ENCODE results near the gene TXNRD2.

Gene TXNRD2

GRCh38 chr22:19863571-19863970 is 78.0 kb downstream of the TXNRD2 start:
- Histone ChIP-seq H3K27ac (ENCODE audit: low read length) (no peak overlapping the region), H3K27me3 (ENCODE audit: control insufficient read depth, insufficient read depth, low read length) (no peaks in the 10 kb centered on the region), H3K36me3 (ENCODE audit: control insufficient read depth, insufficient read depth, low read length) (no peaks in the 10 kb centered on the region), H3K4me3 (ENCODE audit: low read length) (no peak overlapping the region), H3K4me1 (ENCODE audit: control insufficient read depth, insufficient read depth, low read length) (no peaks in the 10 kb centered on the region), H3K9me3 (ENCODE audit: control insufficient read depth, insufficient read depth, low read length) (no peaks in the 10 kb centered on the region)
- no peak for DNase-seq (ENCODE audit: low read depth, low spot score)
- WGBS (ENCODE audit: insufficient coverage, insufficient read length), result no CpG with 5 or more reads among the region's 5 CpGs

- Histone ChIP-seq H3K36me3 (ENCODE audit: control insufficient read depth, insufficient read depth, low read length) (no peaks in the 10 kb centered on the region), H3K27ac (ENCODE audit: low read length) (no peak overlapping the region), H3K4me3 (ENCODE audit: low read length) (no peak overlapping the region), H3K9me3 (ENCODE audit: control insufficient read depth, insufficient read depth, low read length) (no peaks in the 10 kb centered on the region), H3K4me1 (ENCODE audit: control insufficient read depth, insufficient read depth, low read length) (no peaks in the 10 kb centered on the region), H3K27me3 (ENCODE audit: control insufficient read depth, insufficient read depth, low read length) (no peaks in the 10 kb centered on the region)
- no CpG with 5 or more reads among the region's 13 CpGs for WGBS (ENCODE audit: insufficient coverage, insufficient read length)
- no peak for DNase-seq (ENCODE audit: low read depth, low spot score)
Measured at GRCh38 chr22:19862619-19863246, 78.9 kb downstream of the TXNRD2 start.

- Histone ChIP-seq H3K4me1 (ENCODE audit: control insufficient read depth, insufficient read depth, low read length) (peaks cover 4% of the 10 kb centered on the region), H3K4me3 (ENCODE audit: low read length) (no peak overlapping the region), H3K27ac (ENCODE audit: low read length) (no peak overlapping the region), H3K9me3 (ENCODE audit: control insufficient read depth, insufficient read depth, low read length) (no peaks in the 10 kb centered on the region), H3K36me3 (ENCODE audit: control insufficient read depth, insufficient read depth, low read length) (no peaks in the 10 kb centered on the region), H3K27me3 (ENCODE audit: control insufficient read depth, insufficient read depth, low read length) (no peaks in the 10 kb centered on the region)
- DNase-seq (ENCODE audit: low read depth, low spot score), result no peak
- WGBS (ENCODE audit: insufficient coverage, insufficient read length), result no CpG with 5 or more reads among the region's 8 CpGs
Measured at GRCh38 chr22:19859861-19860510, 81.6 kb downstream of the TXNRD2 start.

- H3K36me3 ChIP-seq (ENCODE audit: control insufficient read depth, insufficient read depth, low read length), result no peaks in the 10 kb centered on the region
- no peak overlapping the region for H3K4me3 ChIP-seq (ENCODE audit: low read length)
- H3K27ac ChIP-seq (ENCODE audit: low read length), result no peak overlapping the region
- H3K27me3 ChIP-seq (ENCODE audit: control insufficient read depth, insufficient read depth, low read length), result no peaks in the 10 kb centered on the region
- H3K9me3 ChIP-seq (ENCODE audit: control insufficient read depth, insufficient read depth, low read length), result no peaks in the 10 kb centered on the region
- 100% methylated on average over 1 of the region's 3 CpGs for WGBS (ENCODE audit: insufficient coverage, insufficient read length)
- no peak for DNase-seq (ENCODE audit: low read depth, low spot score)
- peaks cover 6% of the 10 kb centered on the region for H3K4me1 ChIP-seq (ENCODE audit: control insufficient read depth, insufficient read depth, low read length)
Measured at GRCh38 chr22:19857382-19857781, 84.2 kb downstream of the TXNRD2 start.

GRCh38 chr22:19855504-19856409 is 85.9 kb downstream of the TXNRD2 start:
- no peak overlapping the region for H3K27ac ChIP-seq (ENCODE audit: low read length)
- peaks cover 6% of the 10 kb centered on the region for H3K4me1 ChIP-seq (ENCODE audit: control insufficient read depth, insufficient read depth, low read length)
- DNase-seq (ENCODE audit: low read depth, low spot score), result no peak
- H3K9me3 ChIP-seq (ENCODE audit: control insufficient read depth, insufficient read depth, low read length), result no peaks in the 10 kb centered on the region
- H3K36me3 ChIP-seq (ENCODE audit: control insufficient read depth, insufficient read depth, low read length), result peaks cover 9% of the 10 kb centered on the region
- H3K27me3 ChIP-seq (ENCODE audit: control insufficient read depth, insufficient read depth, low read length), result no peaks in the 10 kb centered on the region
- no CpG with 5 or more reads among the region's 24 CpGs for WGBS (ENCODE audit: insufficient coverage, insufficient read length)
- peak overlapping the region; percentile 82; the same call in 1 of the 2 replicates for H3K4me3 ChIP-seq (ENCODE audit: low read length)

- H3K9me3 ChIP-seq (ENCODE audit: control insufficient read depth, insufficient read depth, low read length), result no peaks in the 10 kb centered on the region
- H3K27me3 ChIP-seq (ENCODE audit: control insufficient read depth, insufficient read depth, low read length), result no peaks in the 10 kb centered on the region
- peak; percentile 90 for DNase-seq (ENCODE audit: low read depth, low spot score)
- no peak within 1 kb of the TSS for H3K27ac ChIP-seq (ENCODE audit: low read length)
- H3K4me1 ChIP-seq (ENCODE audit: control insufficient read depth, insufficient read depth, low read length), result peaks cover 6% of the 10 kb centered on the region
- peak within 1 kb of the TSS; percentile 82 for H3K4me3 ChIP-seq (ENCODE audit: low read length)
- no CpG with 5 or more reads among the region's 81 CpGs for WGBS (ENCODE audit: insufficient coverage, insufficient read length)
- H3K36me3 ChIP-seq (ENCODE audit: control insufficient read depth, insufficient read depth, low read length), result peaks cover 9% of the 10 kb centered on the region
Measured at GRCh38 chr22:19854778-19855503, 86.7 kb downstream of the TXNRD2 start, which contains the start of the genes GNB1L and RTL10. GNB1L (minus strand) TSS chr22:19854874; CDS start chr22:19821355, 33,519 bp downstream. RTL10 (minus strand) TSS chr22:19854874; CDS start chr22:19852261, 2,613 bp downstream.

GRCh38 chr22:19853879-19854777 is 87.5 kb downstream of the TXNRD2 start:
- Histone ChIP-seq H3K4me1 (ENCODE audit: control insufficient read depth, insufficient read depth, low read length) (peaks cover 6% of the 10 kb centered on the region), H3K9me3 (ENCODE audit: control insufficient read depth, insufficient read depth, low read length) (no peaks in the 10 kb centered on the region), H3K36me3 (ENCODE audit: control insufficient read depth, insufficient read depth, low read length) (peaks cover 9% of the 10 kb centered on the region), H3K27ac (ENCODE audit: low read length) (no peak overlapping the region), H3K4me3 (ENCODE audit: low read length) (peak overlapping the region; percentile 82), H3K27me3 (ENCODE audit: control insufficient read depth, insufficient read depth, low read length) (no peaks in the 10 kb centered on the region)
- WGBS (ENCODE audit: insufficient coverage, insufficient read length), result no CpG with 5 or more reads among the region's 49 CpGs
- no peak for DNase-seq (ENCODE audit: low read depth, low spot score)

GRCh38 chr22:19853058-19853878 is 88.3 kb downstream of the TXNRD2 start:
- Histone ChIP-seq H3K4me1 (ENCODE audit: control insufficient read depth, insufficient read depth, low read length) (peaks cover 6% of the 10 kb centered on the region), H3K4me3 (ENCODE audit: low read length) (peak overlapping the region; percentile 82; the same call in 1 of the 2 replicates), H3K27me3 (ENCODE audit: control insufficient read depth, insufficient read depth, low read length) (no peaks in the 10 kb centered on the region), H3K9me3 (ENCODE audit: control insufficient read depth, insufficient read depth, low read length) (no peaks in the 10 kb centered on the region), H3K36me3 (ENCODE audit: control insufficient read depth, insufficient read depth, low read length) (peaks cover 9% of the 10 kb centered on the region), H3K27ac (ENCODE audit: low read length) (no peak overlapping the region)
- WGBS (ENCODE audit: insufficient coverage, insufficient read length), result no CpG with 5 or more reads among the region's 11 CpGs
- DNase-seq (ENCODE audit: low read depth, low spot score), result no peak

Measured in iPS DF 6.9 (cell line).